GM23338 (cell line): Measurements from ENCODE around the gene ADAMTS17.

ENCODE experiments used
- EZH2 ChIP-seq: fragments of 200-600 bp; sonication (generic); IDR thresholded peaks from one replicate; pipeline ENCODE4 v1.8.0; 2017; ENCODE audit warnings: antibody characterized with exemption, mild to moderate bottlenecking, low read depth; ENCODE audit not compliant: unreplicated experiment
- TF ChIP-seq, protein P1 (sequence below), 2 experiments: fragments of 200-600 bp in 1 of 2; sonication (generic) in 1 of 2; conservative IDR thresholded peaks; 2 replicates each; pipeline versions ENCODE4 v1.5.1 to v1.6.1; 2016 to 2017; ENCODE audit warnings: antibody characterized with exemption in 2 of 2, low read depth in 2 of 2, mild to moderate bottlenecking in 2 of 2, moderate library complexity in 1 of 2

DNA sequence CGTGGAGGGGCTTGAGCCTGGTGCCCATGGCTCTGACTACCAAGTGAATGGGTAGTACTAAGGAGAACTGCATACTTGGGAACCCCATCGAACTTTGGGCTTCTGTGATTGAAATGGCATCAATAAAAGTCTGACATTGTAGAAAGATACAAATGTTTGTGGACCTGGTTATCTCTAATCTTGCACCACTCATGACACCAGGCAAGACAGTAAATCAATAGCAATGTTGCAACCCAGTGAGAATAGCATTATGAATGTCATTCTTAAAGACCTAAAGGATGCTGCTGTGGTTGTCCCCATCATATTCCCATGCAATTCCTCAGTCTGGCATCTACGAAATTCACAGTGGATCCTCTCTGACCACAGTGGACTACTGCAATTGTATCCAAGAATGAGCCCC lies 375.0 kb downstream of the ADAMTS17 start:
- TF ChIP-seq, protein P1, sequence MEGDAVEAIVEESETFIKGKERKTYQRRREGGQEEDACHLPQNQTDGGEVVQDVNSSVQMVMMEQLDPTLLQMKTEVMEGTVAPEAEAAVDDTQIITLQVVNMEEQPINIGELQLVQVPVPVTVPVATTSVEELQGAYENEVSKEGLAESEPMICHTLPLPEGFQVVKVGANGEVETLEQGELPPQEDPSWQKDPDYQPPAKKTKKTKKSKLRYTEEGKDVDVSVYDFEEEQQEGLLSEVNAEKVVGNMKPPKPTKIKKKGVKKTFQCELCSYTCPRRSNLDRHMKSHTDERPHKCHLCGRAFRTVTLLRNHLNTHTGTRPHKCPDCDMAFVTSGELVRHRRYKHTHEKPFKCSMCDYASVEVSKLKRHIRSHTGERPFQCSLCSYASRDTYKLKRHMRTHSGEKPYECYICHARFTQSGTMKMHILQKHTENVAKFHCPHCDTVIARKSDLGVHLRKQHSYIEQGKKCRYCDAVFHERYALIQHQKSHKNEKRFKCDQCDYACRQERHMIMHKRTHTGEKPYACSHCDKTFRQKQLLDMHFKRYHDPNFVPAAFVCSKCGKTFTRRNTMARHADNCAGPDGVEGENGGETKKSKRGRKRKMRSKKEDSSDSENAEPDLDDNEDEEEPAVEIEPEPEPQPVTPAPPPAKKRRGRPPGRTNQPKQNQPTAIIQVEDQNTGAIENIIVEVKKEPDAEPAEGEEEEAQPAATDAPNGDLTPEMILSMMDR (conservative IDR thresholded peaks at IDR 0.05; ENCODE audit: low read depth in 2 of 2) = no peak
- no peak for TF ChIP-seq EZH2
